Measurements from ENCODE around the gene CDKL4. TPM values are rescaled to one million over a fixed set of nuclear protein-coding genes. Genes with fewer than 3 reads are reported as not detected.
"Not testable (repeated sequence)": the region's sequence is repeated elsewhere in the genome, so short reads cannot be mapped to it uniquely, and the experiment has no call there.

The CDKL4 gene
- total RNA-seq, 1 experiment from 2014 or later, result not detected

- no peak for DNase-seq
- Histone ChIP-seq H3K4me3 (ENCODE audit: insufficient read depth, low read depth, low read length) (no peak overlapping the region), H3K36me3 (replicated peaks; ENCODE audit: control insufficient read depth, insufficient read depth, low read length) (no peaks in the 10 kb centered on the region), H3K27me3 (ENCODE audit: control insufficient read depth, insufficient read depth, low read length) (no peaks in the 10 kb centered on the region)
Observed at GRCh38 chr2:39218391-39218790, 25.4 kb downstream of the CDKL4 start.

GRCh38 chr2:39217192-39217550, 26.6 kb downstream of the CDKL4 start:
- no peak for DNase-seq
- H3K4me3 ChIP-seq (ENCODE audit: insufficient read depth, low read depth, low read length), result no peak overlapping the region
- H3K27me3 ChIP-seq (ENCODE audit: control insufficient read depth, insufficient read depth, low read length), result no peaks in the 10 kb centered on the region
- no peaks in the 10 kb centered on the region for H3K36me3 ChIP-seq (replicated peaks; ENCODE audit: control insufficient read depth, insufficient read depth, low read length)

DNA sequence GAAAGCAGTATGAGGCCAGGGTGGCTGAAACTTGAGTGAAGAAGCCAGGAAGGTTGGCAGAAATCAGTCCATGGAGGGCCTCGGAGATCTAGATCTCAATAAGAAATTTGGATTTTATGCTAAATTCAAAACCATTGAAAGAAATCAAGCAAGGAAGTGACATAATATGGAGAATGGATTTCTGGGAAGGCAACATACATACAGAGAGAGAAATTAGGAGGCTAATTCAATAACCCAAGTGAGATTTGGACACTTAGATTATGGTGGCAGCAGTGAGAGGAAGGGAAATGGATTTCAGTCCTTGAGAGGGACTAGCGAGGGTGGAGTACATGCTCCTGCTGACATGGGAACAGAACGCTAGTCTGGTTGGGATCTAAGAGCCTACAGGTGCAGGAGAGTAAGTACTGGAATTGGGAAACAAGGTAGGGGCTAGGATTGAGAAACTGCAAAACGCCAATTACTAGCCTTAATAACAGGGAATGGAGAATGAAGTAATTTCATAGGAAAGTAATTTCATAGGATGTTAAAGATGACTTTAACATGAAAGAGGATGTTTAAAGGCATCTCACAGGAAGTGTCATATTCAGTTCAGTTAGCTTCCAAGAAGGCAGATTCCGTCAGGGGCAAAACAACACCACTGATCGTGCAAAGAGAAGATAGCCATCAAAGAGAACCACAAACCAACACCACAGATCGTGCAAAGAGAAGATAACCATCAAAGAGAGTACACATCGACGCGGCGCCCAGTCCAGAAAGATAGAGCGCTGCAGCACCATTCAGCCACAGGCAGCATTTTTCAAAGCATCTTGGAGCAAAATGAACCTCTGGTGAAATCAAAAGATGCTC, 27.2 kb downstream of the CDKL4 start:
- H3K27me3 ChIP-seq (ENCODE audit: control insufficient read depth, insufficient read depth, low read length), result no peaks in the 10 kb centered on the region
- DNase-seq, result no peak
- H3K36me3 ChIP-seq (replicated peaks; ENCODE audit: control insufficient read depth, insufficient read depth, low read length), result no peaks in the 10 kb centered on the region
- H3K4me3 ChIP-seq (ENCODE audit: insufficient read depth, low read depth, low read length), result no peak overlapping the region

- no peaks in the 10 kb centered on the region for H3K27me3 ChIP-seq (ENCODE audit: control insufficient read depth, insufficient read depth, low read length)
- DNase-seq, result no peak
Observed at GRCh38 chr2:39215545-39215944, 28.2 kb downstream of the CDKL4 start.

GRCh38 chr2:39213015-39213414, 30.8 kb downstream of the CDKL4 start:
- H3K4me3 ChIP-seq (ENCODE audit: insufficient read depth, low read depth, low read length), result no peak overlapping the region
- H3K36me3 ChIP-seq (replicated peaks; ENCODE audit: control insufficient read depth, insufficient read depth, low read length), result no peaks in the 10 kb centered on the region
- no peak for DNase-seq
- H3K27me3 ChIP-seq (ENCODE audit: control insufficient read depth, insufficient read depth, low read length), result no peaks in the 10 kb centered on the region

More at GRCh38 chr2:39215545-39215944, 28.2 kb downstream of the CDKL4 start:
- Histone ChIP-seq H3K4me3 (ENCODE audit: insufficient read depth, low read depth, low read length) (no peak overlapping the region), H3K36me3 (replicated peaks; ENCODE audit: control insufficient read depth, insufficient read depth, low read length) (no peaks in the 10 kb centered on the region)

- H3K4me3 ChIP-seq (ENCODE audit: insufficient read depth, low read depth, low read length), result no peak overlapping the region
- H3K36me3 ChIP-seq (replicated peaks; ENCODE audit: control insufficient read depth, insufficient read depth, low read length), result no peaks in the 10 kb centered on the region
- no peaks in the 10 kb centered on the region for H3K27me3 ChIP-seq (ENCODE audit: control insufficient read depth, insufficient read depth, low read length)
- DNase-seq, result no peak
Observed at GRCh38 chr2:39210846-39211245, 32.9 kb downstream of the CDKL4 start.

DNA sequence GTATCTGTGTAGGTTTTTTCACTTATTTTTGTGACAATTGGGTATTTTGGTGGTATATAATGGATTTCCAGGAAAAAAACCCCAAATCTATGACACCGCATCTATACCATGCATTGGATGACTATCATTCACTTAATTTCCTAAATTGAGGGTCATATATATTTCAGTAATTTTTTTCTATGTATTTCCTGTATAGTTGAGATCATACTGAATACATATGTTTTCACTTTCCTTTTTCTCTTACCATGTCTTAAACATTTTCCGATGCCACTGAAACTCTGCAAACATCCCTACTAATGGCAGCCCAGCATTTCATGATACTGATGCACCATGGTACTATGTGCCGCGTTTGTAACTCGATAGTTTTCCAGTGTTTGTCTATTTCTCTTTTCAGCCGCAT, 40.4 kb downstream of the CDKL4 start:
- Histone ChIP-seq H3K4me3 (ENCODE audit: insufficient read depth, low read depth, low read length) (no peak overlapping the region), H3K36me3 (replicated peaks; ENCODE audit: control insufficient read depth, insufficient read depth, low read length) (no peaks in the 10 kb centered on the region), H3K27me3 (ENCODE audit: control insufficient read depth, insufficient read depth, low read length) (no peaks in the 10 kb centered on the region)
- no peak for DNase-seq

- no peaks in the 10 kb centered on the region for H3K27me3 ChIP-seq (ENCODE audit: control insufficient read depth, insufficient read depth, low read length)
- no peak overlapping the region for H3K4me3 ChIP-seq (ENCODE audit: insufficient read depth, low read depth, low read length)
- peak; percentile 44 for DNase-seq
- no peaks in the 10 kb centered on the region for H3K36me3 ChIP-seq (replicated peaks; ENCODE audit: control insufficient read depth, insufficient read depth, low read length)
Observed at GRCh38 chr2:39202639-39203369, 41.0 kb downstream of the CDKL4 start.

GRCh38 chr2:39197003-39197402, 46.8 kb downstream of the CDKL4 start:
- not testable (repeated sequence) for DNase-seq; H3K4me3 ChIP-seq (ENCODE audit: insufficient read depth, low read depth, low read length); H3K27me3 ChIP-seq (ENCODE audit: control insufficient read depth, insufficient read depth, low read length); H3K36me3 ChIP-seq (replicated peaks; ENCODE audit: control insufficient read depth, insufficient read depth, low read length)

DNA sequence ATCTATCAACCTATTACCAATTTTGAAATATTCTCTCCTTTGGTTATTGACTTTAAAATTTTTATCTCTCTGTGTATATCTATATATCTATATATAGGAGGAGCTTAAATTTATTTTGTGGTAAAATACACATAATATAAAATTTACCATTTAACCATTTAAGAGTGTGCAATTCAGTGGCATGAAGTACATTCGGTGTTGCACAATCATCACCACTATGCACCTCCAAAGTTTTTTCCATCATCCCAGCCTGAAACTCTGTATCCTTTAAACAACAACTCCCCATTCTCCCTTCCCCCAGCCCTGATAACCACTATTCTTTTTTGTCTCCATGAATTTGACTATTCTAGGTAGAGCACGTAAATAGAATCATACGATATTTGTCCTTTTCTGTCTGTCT, 49.1 kb downstream of the CDKL4 start:
- Histone ChIP-seq H3K27me3 (ENCODE audit: control insufficient read depth, insufficient read depth, low read length) (no peaks in the 10 kb centered on the region), H3K36me3 (replicated peaks; ENCODE audit: control insufficient read depth, insufficient read depth, low read length) (no peaks in the 10 kb centered on the region), H3K4me3 (ENCODE audit: insufficient read depth, low read depth, low read length) (no peak overlapping the region)
- DNase-seq, result no peak

DNA sequence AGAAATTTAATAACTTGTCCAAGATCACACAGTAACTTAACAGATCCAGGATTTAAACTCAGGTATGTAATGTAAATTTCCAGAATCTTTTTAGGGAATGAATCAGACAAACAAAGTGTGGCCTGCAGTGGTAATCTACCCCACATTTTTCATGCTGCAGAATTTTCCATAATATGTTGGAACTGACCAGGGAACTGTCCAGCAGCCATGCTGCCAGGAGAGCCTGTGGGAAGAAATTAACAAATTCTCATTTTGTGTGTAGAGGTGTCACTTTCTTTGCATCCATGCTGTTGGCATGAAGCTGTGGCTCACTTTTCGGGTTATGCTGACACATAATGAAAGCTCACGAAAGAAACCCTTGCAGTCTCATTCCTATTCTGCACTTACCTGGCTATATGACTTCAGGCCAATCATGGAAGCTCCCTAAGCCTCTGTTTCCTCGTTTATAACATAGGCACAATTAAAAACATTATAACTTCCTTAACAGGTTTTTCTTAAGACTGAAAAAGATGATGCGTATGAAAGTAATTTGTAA, 54.7 kb downstream of the CDKL4 start:
- Histone ChIP-seq H3K36me3 (replicated peaks; ENCODE audit: control insufficient read depth, insufficient read depth, low read length) (no peaks in the 10 kb centered on the region), H3K4me3 (ENCODE audit: insufficient read depth, low read depth, low read length) (no peak overlapping the region), H3K27me3 (ENCODE audit: control insufficient read depth, insufficient read depth, low read length) (no peaks in the 10 kb centered on the region)
- DNase-seq, result no peak

- no peak for DNase-seq
- Histone ChIP-seq H3K36me3 (replicated peaks; ENCODE audit: control insufficient read depth, insufficient read depth, low read length) (no peaks in the 10 kb centered on the region), H3K27me3 (ENCODE audit: control insufficient read depth, insufficient read depth, low read length) (no peaks in the 10 kb centered on the region), H3K4me3 (ENCODE audit: insufficient read depth, low read depth, low read length) (no peak overlapping the region)
Observed at GRCh38 chr2:39183673-39184072, 60.1 kb downstream of the CDKL4 start.

DNA sequence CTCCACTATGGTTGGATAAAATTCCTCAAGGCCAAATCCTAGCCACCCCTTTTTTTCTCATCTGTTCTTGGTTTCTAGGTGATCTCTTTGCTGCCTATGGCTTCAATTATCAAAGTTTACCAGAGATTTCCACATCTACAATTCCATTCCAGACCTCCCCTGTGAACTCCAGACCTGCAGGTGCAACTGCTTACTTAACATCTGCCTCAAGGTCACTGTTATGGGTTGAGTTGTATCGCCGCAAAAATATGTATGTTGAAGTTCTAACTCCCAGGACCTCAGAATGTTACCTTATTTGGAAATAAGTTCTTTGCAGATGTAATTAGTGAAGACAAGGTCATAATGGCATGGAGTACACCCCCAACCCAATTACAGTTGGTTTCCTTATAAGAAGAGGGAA, 62.5 kb downstream of the CDKL4 start:
- no peak for DNase-seq
- H3K4me3 ChIP-seq (ENCODE audit: insufficient read depth, low read depth, low read length), result no peak overlapping the region
- H3K27me3 ChIP-seq (ENCODE audit: control insufficient read depth, insufficient read depth, low read length), result no peaks in the 10 kb centered on the region
- no peaks in the 10 kb centered on the region for H3K36me3 ChIP-seq (replicated peaks; ENCODE audit: control insufficient read depth, insufficient read depth, low read length)

- no peaks in the 10 kb centered on the region for H3K27me3 ChIP-seq (ENCODE audit: control insufficient read depth, insufficient read depth, low read length)
- H3K36me3 ChIP-seq (replicated peaks; ENCODE audit: control insufficient read depth, insufficient read depth, low read length), result no peaks in the 10 kb centered on the region
- H3K4me3 ChIP-seq (ENCODE audit: insufficient read depth, low read depth, low read length), result no peak overlapping the region
- DNase-seq, result no peak
Observed at GRCh38 chr2:39179974-39180960, 63.5 kb downstream of the CDKL4 start.
